ENCODE data around the gene IFNL3. TPM values are rescaled to one million over a fixed set of nuclear protein-coding genes. Genes with fewer than 3 reads are reported as not detected.

IFNL3 gene
- total RNA-seq, 3 donors from 2014 or later (not counting 1 experiment from before 2014, with no cell fraction given), result not detected

DNA sequence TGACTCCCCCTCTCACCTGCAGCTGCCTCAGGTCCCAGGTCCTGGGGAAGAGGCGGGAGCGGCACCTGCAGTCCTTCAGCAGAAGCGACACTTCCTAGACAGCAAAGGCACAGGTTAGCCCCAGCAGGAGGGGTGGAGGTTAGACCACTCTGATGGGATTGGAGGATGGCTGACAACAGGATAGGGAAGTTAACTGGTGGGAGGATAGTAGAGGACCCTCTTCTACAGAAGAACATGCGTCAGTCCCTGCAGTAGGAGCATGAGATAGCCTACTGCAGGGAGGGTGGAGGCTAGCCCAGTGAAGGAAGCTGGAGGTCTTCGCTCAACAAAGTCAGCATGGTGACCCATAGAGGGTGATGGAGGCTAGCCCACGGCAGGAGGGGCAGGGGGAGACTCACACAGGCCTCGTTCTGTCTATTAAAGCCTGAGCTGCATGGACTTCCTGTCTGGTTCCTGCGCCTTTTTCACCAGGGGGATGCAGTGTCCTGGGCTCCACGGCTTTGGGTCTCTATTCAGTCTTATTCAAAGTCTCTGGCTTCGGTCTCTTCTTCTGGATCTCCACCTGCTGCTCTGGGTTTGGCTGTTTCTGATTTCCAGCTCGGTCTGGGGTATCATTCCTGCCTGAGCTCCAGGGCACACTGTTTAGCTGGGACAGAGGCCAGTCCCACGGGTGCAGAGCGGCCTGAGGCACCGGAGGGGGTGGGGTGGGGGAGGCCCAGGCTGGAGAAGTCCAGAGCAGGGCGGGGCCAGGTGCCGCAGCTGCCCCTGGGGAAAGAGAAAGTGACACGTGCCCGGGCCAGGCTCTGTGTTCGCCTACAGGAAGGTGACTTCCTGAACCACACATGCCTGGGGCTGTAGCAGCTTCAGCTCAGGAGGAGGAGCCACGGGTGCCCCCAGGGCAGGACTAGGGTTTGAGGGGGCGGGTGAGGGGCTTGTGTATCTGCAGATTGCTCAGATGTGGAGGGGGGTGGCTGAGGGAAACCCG, 7.3 kb downstream of the IFNL3 start:
- Mint-ChIP-seq H3K36me3 (no peaks in the 10 kb centered on the region), H3K4me3 (peak overlapping the region; percentile 45), H3K27me3 (ENCODE audit: low read depth in 2 of 2) (no peaks in the 10 kb centered on the region), H3K27ac (peak overlapping the region in 1 of 2 donors; percentile 78), H3K4me1 (peaks cover 19 to 30% of the 10 kb centered on the region in 2 donors), H3K9me3 (no peaks in the 10 kb centered on the region)
- Histone ChIP-seq H3K27me3 (ENCODE audit: control insufficient read depth, insufficient read depth, low read length) (no peaks in the 10 kb centered on the region), H3K4me3 (ENCODE audit: low read length) (no peak overlapping the region), H3K9me3 (ENCODE audit: control insufficient read depth, insufficient read depth, low read length) (no peaks in the 10 kb centered on the region), H3K4me1 (ENCODE audit: control insufficient read depth, insufficient read depth, low read length) (peaks cover 28% of the 10 kb centered on the region), H3K27ac (ENCODE audit: low read length) (peak overlapping the region; percentile 14), H3K36me3 (ENCODE audit: control insufficient read depth, insufficient read depth, low read length) (no peaks in the 10 kb centered on the region)
- intact Hi-C loops (cut with micrococcal nuclease), result no loop called here
- TF ChIP-seq CTCF (IDR thresholded peaks at IDR 0.05), result no peak
- ATAC-seq (peak; percentile 35 to 68 (median 53)), DNase-seq (peak in 1 of 2 donors; percentile 60)
- WGBS (ENCODE audit: insufficient coverage), result 35% methylated on average over 22 of the region's 22 CpGs

- H3K4me1 ChIP-seq (ENCODE audit: control insufficient read depth, insufficient read depth, low read length), result peaks cover 28% of the 10 kb centered on the region
Observed at GRCh38 chr19:39236527-39236926, 8.3 kb downstream of the IFNL3 start.

DNA sequence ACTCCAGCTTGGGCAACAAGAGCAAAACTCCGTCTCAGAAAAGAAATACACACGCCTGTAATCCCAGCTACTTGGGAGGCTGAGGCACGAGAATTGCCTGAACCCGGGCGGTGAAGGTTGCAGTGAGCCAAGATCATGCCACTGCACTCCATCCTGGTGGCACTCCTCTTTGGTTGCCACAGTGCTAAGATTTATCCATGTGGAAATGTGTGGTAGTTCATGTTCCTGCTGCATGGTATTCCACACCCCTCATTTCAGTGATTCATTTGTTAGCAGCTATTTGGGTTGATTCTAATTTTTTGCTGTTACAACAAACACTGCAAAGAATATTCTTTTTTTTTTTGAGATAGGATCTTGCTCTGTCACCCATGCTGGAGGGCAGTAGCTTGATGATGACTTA, 12.1 kb downstream of the IFNL3 start:
- no peak for TF ChIP-seq CTCF (IDR thresholded peaks at IDR 0.05)
- no peak overlapping the region for H3K27ac ChIP-seq (ENCODE audit: low read length)
- H3K4me3 ChIP-seq (ENCODE audit: low read length), result no peak overlapping the region
- H3K9me3 ChIP-seq (ENCODE audit: control insufficient read depth, insufficient read depth, low read length), result no peaks in the 10 kb centered on the region
- WGBS (ENCODE audit: insufficient coverage), result 92% methylated on average over 5 of the region's 5 CpGs
- Mint-ChIP-seq H3K4me3 (no peak overlapping the region), H3K27ac (no peak overlapping the region), H3K9me3 (no peaks in the 10 kb centered on the region), H3K4me1 (peaks cover 9 to 19% of the 10 kb centered on the region in 2 donors), H3K27me3 (ENCODE audit: low read depth in 2 of 2) (no peaks in the 10 kb centered on the region), H3K36me3 (no peaks in the 10 kb centered on the region)
- DNase-seq (no peak), ATAC-seq (no peak)
- no peaks in the 10 kb centered on the region for H3K27me3 ChIP-seq (ENCODE audit: control insufficient read depth, insufficient read depth, low read length)
- intact Hi-C loops (cut with micrococcal nuclease), result no loop called here
- H3K4me1 ChIP-seq (ENCODE audit: control insufficient read depth, insufficient read depth, low read length), result peaks cover 19% of the 10 kb centered on the region
- H3K36me3 ChIP-seq (ENCODE audit: control insufficient read depth, insufficient read depth, low read length), result no peaks in the 10 kb centered on the region

More at GRCh38 chr19:39236527-39236926, 8.3 kb downstream of the IFNL3 start:
- no peaks in the 10 kb centered on the region for H3K27me3 ChIP-seq (ENCODE audit: control insufficient read depth, insufficient read depth, low read length)
- Mint-ChIP-seq H3K9me3 (no peaks in the 10 kb centered on the region), H3K36me3 (no peaks in the 10 kb centered on the region), H3K4me1 (peaks cover 19 to 30% of the 10 kb centered on the region in 2 donors), H3K27ac (peak overlapping the region in 1 of 2 donors; percentile 78), H3K27me3 (ENCODE audit: low read depth in 2 of 2) (no peaks in the 10 kb centered on the region), H3K4me3 (no peak overlapping the region)
- H3K36me3 ChIP-seq (ENCODE audit: control insufficient read depth, insufficient read depth, low read length), result no peaks in the 10 kb centered on the region
- intact Hi-C loops (cut with micrococcal nuclease), result no loop called here
- ATAC-seq, result peak; percentile 65 to 87 (median 84)
- no peak for TF ChIP-seq CTCF (IDR thresholded peaks at IDR 0.05)
- H3K9me3 ChIP-seq (ENCODE audit: control insufficient read depth, insufficient read depth, low read length), result no peaks in the 10 kb centered on the region
- H3K27ac ChIP-seq (ENCODE audit: low read length), result no peak overlapping the region
- DNase-seq, result peak; percentile 48 to 52
- 49% methylated on average over 12 of the region's 12 CpGs for WGBS (ENCODE audit: insufficient coverage)
- H3K4me3 ChIP-seq (ENCODE audit: low read length), result no peak overlapping the region

Data from natural killer cell (primary cell).